Measurements from ENCODE around the gene MAS1. TPM values are rescaled to one million over a fixed set of nuclear protein-coding genes. Genes with fewer than 3 reads are reported as not detected.

The MAS1 gene
- total and polyA plus RNA-seq, 8 donors, result under 0.01 to 0.18 TPM; not detected in 6

- Histone ChIP-seq H3K4me1 (peaks cover 0 to 3% (median 0%) of the 10 kb centered on the region in 4 donors), H3K27ac (no peak overlapping the region), H3K9me3 (no peaks in the 10 kb centered on the region), H3K36me3 (no peaks in the 10 kb centered on the region), H3K27me3 (peaks cover 0 to 65% (median 0%) of the 10 kb centered on the region in 3 donors), H3K4me3 (no peak overlapping the region)
- DNase-seq, result peak in 1 of 2 donors; percentile 27
- TF ChIP-seq EP300 (IDR thresholded peaks at IDR 0.05) (no peak), CTCF (IDR thresholded peaks at IDR 0.05) (no peak), POLR2AphosphoS5 (IDR thresholded peaks at IDR 0.05) (no peak), POLR2A (IDR thresholded peaks at IDR 0.05) (no peak)
- intact Hi-C loops (cut with DNase I; ENCODE audit: low total_unique reads), result no loop called here
- WGBS, 5 donors, result 74 to 82% (median 78%) methylated on average over 4 of the region's 4 CpGs
These were observed 1.3 kb downstream of the MAS1 start for GRCh38 chr6:159892053-159892452.

GRCh38 chr6:159893064-159893463 is 2.3 kb downstream of the MAS1 start:
- Histone ChIP-seq H3K36me3 (no peaks in the 10 kb centered on the region), H3K27me3 (peaks cover 0 to 55% (median 0%) of the 10 kb centered on the region in 3 donors), H3K4me3 (no peak overlapping the region), H3K9me3 (no peaks in the 10 kb centered on the region), H3K27ac (no peak overlapping the region), H3K4me1 (peaks cover 0 to 3% (median 0%) of the 10 kb centered on the region in 4 donors)
- DNase-seq, result no peak
- WGBS, 5 donors, result 90 to 97% (median 96%) methylated on average over 3 of the region's 3 CpGs
- TF ChIP-seq CTCF (IDR thresholded peaks at IDR 0.05) (no peak), POLR2AphosphoS5 (IDR thresholded peaks at IDR 0.05) (no peak)
- intact Hi-C loops (cut with DNase I; ENCODE audit: low total_unique reads), result no loop called here

GRCh38 chr6:159894991-159895390 is 4.2 kb downstream of the MAS1 start:
- no peak overlapping the region for H3K4me3 ChIP-seq
- WGBS, 5 donors, result 25 to 49% (median 35%) methylated on average over 4 of the region's 4 CpGs
- H3K27ac ChIP-seq, result no peak overlapping the region
- intact Hi-C loops (cut with DNase I; ENCODE audit: low total_unique reads), result no loop called here
- peaks cover 0 to 3% (median 0%) of the 10 kb centered on the region in 4 donors for H3K4me1 ChIP-seq
- H3K27me3 ChIP-seq, result peaks cover 0 to 37% (median 0%) of the 10 kb centered on the region in 3 donors
- no peaks in the 10 kb centered on the region for H3K9me3 ChIP-seq
- peak; percentile 54 to 63 for DNase-seq
- TF ChIP-seq POLR2A (IDR thresholded peaks at IDR 0.05), result no peak
- peak in 1 of 3 donors; percentile 16 for TF ChIP-seq POLR2AphosphoS5 (IDR thresholded peaks at IDR 0.05)
- no peak for TF ChIP-seq CTCF (IDR thresholded peaks at IDR 0.05)
- no peak for TF ChIP-seq EP300 (IDR thresholded peaks at IDR 0.05)
- no peaks in the 10 kb centered on the region for H3K36me3 ChIP-seq

- Histone ChIP-seq H3K9me3 (no peaks in the 10 kb centered on the region), H3K27me3 (peaks cover 0 to 21% (median 0%) of the 10 kb centered on the region in 3 donors), H3K27ac (no peak overlapping the region), H3K36me3 (no peaks in the 10 kb centered on the region), H3K4me1 (peaks cover 0 to 3% (median 0%) of the 10 kb centered on the region in 4 donors), H3K4me3 (no peak overlapping the region)
- WGBS, 5 donors, result 93 to 100% (median 99%) methylated on average over 4 of the region's 4 CpGs
- DNase-seq, result no peak
- TF ChIP-seq EP300 (IDR thresholded peaks at IDR 0.05), result no peak
- TF ChIP-seq CTCF (IDR thresholded peaks at IDR 0.05), result no peak
- no peak for TF ChIP-seq POLR2AphosphoS5 (IDR thresholded peaks at IDR 0.05)
- TF ChIP-seq POLR2A (IDR thresholded peaks at IDR 0.05), result no peak
- intact Hi-C loops (cut with DNase I; ENCODE audit: low total_unique reads), result no loop called here
These were observed 6.8 kb downstream of the MAS1 start for GRCh38 chr6:159897603-159898002.
